ENCODE data around the gene GPER1.
A peak's percentile ranks its signal among the peaks of the same experiment; 100 is the strongest.
"Not testable (repeated sequence)": the region's sequence is repeated elsewhere in the genome, so short reads cannot be mapped to it uniquely, and the experiment has no call there.

The GPER1 gene

GRCh38 chr7:1087952-1088920 lies at the start of gene GPER1:
Gene GPER1, plus strand, starts transcription at chr7:1088113. Its CDS starts 3,616 bp downstream, at chr7:1091729.
- no peak for DNase-seq (ENCODE audit: low read depth in 1 of 2, low spot score in 1 of 2)

GRCh38 chr7:1040233-1040632 lies 47.7 kb upstream of the GPER1 start:
- not testable (repeated sequence) for DNase-seq (ENCODE audit: low read depth in 1 of 2, low spot score in 1 of 2)

- DNase-seq (ENCODE audit: low read depth in 1 of 2, low spot score in 1 of 2): no peak
Observed at GRCh38 chr7:1040790-1041189, 47.1 kb upstream of the GPER1 start.

DNA sequence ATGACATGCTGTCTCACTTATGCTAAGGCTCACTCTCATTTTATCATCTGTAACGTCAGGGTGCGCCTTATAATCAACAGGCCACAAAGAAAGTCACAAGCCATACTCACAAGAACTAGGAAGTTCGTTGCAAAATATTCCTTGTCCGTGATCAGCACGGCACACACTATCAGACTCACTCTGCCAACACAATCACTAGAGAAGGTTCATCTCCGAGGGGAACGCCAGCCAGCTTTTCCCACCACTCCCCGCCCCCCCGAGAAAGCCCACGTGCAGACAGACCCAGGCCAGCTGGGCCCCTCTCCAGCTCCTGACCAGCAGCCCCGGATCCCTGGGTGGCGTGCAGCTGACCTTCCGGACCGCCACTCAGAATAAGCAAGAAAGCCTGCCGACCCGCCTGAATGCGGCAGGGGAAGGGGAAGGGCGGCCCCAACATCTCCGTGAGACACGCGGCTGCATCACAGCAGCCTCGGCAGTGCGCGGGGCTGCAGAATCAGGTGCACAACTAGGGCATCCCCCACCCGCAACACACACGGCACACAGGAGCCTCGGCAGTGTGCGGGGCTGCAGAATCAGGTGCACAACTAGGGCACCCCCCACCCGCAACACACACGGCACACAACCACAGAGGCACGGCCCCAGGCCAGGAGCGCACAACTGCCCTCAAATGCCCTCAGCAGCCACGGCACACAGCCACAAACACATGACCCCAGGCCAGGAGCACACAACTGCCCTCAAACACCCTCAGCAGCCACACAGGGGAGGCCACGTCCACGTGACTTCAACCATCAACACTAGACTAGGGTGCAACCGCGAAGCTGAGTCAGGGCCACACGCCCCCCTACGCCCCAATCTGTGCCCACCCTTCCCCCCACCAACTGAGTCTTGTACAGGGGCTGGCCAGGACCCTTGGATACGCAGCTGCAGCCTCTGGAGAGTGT lies 46.1 kb upstream of the GPER1 start:
- no peak for DNase-seq (ENCODE audit: low read depth in 1 of 2, low spot score in 1 of 2)

- no peak for DNase-seq (ENCODE audit: low read depth in 1 of 2, low spot score in 1 of 2)
Observed at GRCh38 chr7:1042492-1042833, 45.5 kb upstream of the GPER1 start.

- DNase-seq (ENCODE audit: low read depth in 1 of 2, low spot score in 1 of 2): no peak
Observed at GRCh38 chr7:1043552-1044188, 44.2 kb upstream of the GPER1 start.

DNA sequence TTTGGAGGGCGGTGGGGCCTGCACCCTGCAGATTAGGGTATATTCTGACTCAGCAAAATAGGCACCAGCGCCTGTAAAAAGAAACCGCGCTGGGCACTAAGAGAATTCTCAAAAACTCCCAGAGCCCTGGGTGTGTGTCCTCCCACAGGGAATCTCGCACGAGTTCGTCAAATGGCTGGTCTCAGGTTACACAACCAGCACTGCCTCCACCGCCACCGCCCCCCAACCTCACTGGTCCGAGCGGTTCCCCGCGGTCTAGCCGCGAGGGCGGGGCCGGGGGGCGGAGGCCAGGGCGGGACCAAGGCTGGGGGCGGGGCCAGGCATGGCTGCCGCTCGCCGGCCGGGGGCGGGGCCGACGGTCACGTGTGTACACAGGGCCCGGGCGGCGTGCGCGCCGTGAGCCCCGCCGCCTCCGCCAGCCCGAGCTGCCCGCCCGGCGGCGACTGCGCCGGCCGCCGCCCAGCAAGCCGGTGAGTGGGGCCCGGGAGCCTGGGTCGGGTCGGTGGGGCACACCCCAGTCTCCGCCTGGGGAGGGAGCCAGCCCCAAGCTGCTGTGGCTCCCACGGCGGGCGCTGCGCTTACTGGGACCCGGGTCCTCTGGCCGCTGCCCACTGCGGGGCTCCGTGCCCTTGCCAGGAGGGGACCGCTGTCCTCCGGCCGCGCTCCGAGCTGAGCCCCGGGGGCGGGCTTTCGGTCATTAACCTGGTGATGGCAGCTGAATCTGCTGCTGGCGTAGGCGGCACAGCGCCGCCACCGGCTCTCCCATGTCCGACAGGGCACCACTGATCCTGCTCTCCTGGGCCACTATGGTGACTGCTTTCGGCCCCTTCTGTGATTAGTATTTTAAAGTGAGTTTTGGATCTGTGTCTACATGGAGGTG lies 43.5 kb upstream of the GPER1 start, which contains the start of gene GPR146:
Gene GPR146 (plus strand): TSS at position 358 of the 880 bp plus-strand sequence. CDS start 12,970 bp downstream, outside the sequence.
- peak; percentile 87 to 89 for DNase-seq (ENCODE audit: low read depth in 1 of 2, low spot score in 1 of 2)

- no peak for DNase-seq (ENCODE audit: low read depth in 1 of 2, low spot score in 1 of 2)
Observed at GRCh38 chr7:1045069-1046063, 42.5 kb upstream of the GPER1 start.

GRCh38 chr7:1046722-1047679 lies 40.9 kb upstream of the GPER1 start:
- DNase-seq (ENCODE audit: low read depth in 1 of 2, low spot score in 1 of 2): peak in 1 of 2 donors; percentile 27

GRCh38 chr7:1049006-1049741 lies 38.7 kb upstream of the GPER1 start:
- DNase-seq (ENCODE audit: low read depth in 1 of 2, low spot score in 1 of 2): no peak

DNA sequence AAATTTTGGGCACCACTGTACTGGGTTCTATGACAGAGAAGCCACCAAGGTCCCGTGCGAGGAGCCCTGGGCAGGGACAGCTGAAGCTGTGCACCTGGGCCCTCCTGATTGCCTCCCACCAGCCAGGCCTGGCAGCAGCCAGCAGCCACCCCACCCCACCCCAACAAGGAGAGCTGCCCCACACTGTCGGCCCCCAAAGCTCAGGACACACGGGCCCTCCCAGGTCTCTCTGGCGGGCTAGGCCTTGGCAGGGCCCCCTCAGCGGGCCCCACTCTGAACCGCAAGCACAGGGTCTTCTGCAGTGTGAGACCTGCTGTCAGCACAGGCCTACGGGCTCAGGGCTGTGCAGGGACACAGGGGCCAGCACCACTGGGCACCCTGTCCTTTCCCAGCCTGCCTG lies 38.1 kb upstream of the GPER1 start:
- DNase-seq (ENCODE audit: low read depth in 1 of 2, low spot score in 1 of 2): no peak

DNA sequence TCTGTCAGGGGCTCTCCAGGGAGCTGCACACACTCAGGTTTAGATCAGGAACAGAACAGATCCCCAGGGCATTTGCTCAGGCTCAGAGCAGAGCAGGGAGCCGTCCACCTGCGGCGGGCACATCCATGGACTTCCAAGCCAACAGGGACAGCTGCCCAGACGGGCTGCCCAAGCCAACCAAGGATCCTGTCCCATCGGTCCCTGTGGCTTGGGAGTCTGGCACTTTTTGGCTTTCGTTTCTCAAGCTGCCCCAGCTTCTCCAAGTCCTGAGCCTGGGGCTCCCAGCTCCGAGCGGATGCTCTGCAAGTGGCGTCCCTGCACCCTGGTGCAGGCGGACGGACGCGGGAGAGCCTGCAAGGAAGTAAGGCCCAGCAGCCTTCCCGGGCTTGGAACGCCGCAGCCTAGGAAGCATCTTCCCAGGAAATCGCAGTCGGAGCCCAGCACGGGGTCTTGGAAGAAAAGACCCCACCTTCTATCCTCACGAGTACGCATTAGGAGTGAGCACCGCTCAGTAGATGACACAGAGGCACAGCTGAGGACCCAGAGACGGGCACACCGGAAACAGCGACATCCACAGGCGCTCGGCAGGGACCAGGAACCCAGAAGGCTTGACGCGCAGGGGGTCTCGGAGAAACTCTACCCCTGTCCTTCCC lies 37.5 kb upstream of the GPER1 start:
- DNase-seq (ENCODE audit: low read depth in 1 of 2, low spot score in 1 of 2): no peak

DNA sequence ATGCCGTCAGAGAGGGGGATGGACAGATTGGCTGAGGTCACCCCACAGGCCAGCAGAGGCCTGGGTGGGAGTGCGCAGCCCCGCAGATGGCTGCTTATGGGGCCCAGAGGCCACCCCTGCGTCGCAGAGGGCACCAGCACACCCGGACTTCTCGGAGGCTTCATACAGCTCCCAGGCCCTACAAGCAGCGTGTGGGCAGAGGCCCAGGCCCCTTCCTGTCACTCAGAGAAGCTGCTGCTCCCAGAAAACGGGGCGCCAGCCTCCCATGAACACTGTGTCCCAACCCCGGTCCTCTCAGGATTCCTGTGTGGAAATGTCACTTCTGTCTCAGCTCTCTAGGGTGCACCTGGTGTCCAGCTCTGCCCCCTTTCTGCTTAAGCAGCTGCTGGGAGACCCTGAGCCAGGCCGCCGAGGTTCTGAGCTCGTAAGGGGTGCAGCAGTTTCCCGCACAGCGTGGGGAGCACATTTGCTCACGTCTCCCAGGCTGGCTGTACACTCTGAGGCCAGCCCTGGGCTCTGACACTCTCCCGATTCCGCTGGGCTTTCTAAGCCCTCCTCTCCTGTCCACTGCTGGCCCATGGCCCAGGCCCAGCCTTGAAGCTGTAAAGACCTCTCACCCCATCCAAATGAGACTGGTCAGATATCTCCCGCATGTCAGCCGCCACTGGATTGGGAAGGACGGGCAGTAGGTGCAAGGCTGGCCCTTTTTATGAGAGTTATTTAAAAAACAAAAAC lies 36.8 kb upstream of the GPER1 start:
- DNase-seq (ENCODE audit: low read depth in 1 of 2, low spot score in 1 of 2): no peak

- no peak for DNase-seq (ENCODE audit: low read depth in 1 of 2, low spot score in 1 of 2)
Observed at GRCh38 chr7:1052031-1052818, 35.7 kb upstream of the GPER1 start.

- no peak for DNase-seq (ENCODE audit: low read depth in 1 of 2, low spot score in 1 of 2)
Observed at GRCh38 chr7:1053002-1053411, 34.9 kb upstream of the GPER1 start.
